SK-N-SH treated with all-trans-retinoic acid at 6 μM for 48 hours (cell line): ENCODE data around the gene ZNF618.

Experiments
- ARNTL ChIP-seq: fragments of 450-650 bp; formaldehyde crosslinking; IDR thresholded peaks from 2 replicates; pipeline ENCODE4 v1.5.0; 2020; ENCODE audit warnings: low read depth, mild to moderate bottlenecking, moderate library complexity, borderline replicate concordance
- CSRNP3 ChIP-seq: fragments of 250-450 bp; sonication (Bioruptor Pico); IDR thresholded peaks from 2 replicates; pipeline ENCODE4 v1.5.1; 2021; ENCODE audit warnings: mild to moderate bottlenecking, moderate library complexity
- GLIS3 ChIP-seq: fragments of 250-450 bp; sonication (Bioruptor Pico); IDR thresholded peaks from 2 replicates; pipeline ENCODE4 v1.5.0; 2020; ENCODE audit warnings: mild to moderate bottlenecking, moderate library complexity
- PPARA ChIP-seq: fragments of 250-450 bp; sonication (Bioruptor Pico); IDR thresholded peaks from 2 replicates; pipeline ENCODE4 v1.5.0; 2020; ENCODE audit warnings: mild to moderate bottlenecking, borderline replicate concordance

- TF ChIP-seq PPARA (CRISPR knock-in tag) (no peak), CSRNP3 (no peak), GLIS3 (CRISPR knock-in tag) (no peak), ARNTL (CRISPR knock-in tag) (no peak)
These were observed 129.5 kb downstream of the ZNF618 start for GRCh38 chr9:114005371-114006154.
